Retinal pigment epithelial cell (primary cell): ENCODE measurements around the gene COMT.

ENCODE experiments used
- DNase-seq: peaks from one replicate; pipeline ENCODE4 v3.0.0-alpha.2; 2010; ENCODE audit warnings: low read depth
- H3K4me3 ChIP-seq: 2 replicates; pipeline ENCODE4 v1.5.1; 2011; ENCODE audit warnings: mild to moderate bottlenecking, low read length, control low read depth, moderate library complexity
- TF ChIP-seq, protein P1 (sequence below): conservative IDR thresholded peaks from 2 replicates; pipeline ENCODE4 v1.5.1; 2011; ENCODE audit warnings: low read depth, low read length, control low read depth, inconsistent platforms

COMT gene

GRCh38 chr22:19962246-19962908 lies 20.8 kb downstream of the COMT start:
- TF ChIP-seq, protein P1, sequence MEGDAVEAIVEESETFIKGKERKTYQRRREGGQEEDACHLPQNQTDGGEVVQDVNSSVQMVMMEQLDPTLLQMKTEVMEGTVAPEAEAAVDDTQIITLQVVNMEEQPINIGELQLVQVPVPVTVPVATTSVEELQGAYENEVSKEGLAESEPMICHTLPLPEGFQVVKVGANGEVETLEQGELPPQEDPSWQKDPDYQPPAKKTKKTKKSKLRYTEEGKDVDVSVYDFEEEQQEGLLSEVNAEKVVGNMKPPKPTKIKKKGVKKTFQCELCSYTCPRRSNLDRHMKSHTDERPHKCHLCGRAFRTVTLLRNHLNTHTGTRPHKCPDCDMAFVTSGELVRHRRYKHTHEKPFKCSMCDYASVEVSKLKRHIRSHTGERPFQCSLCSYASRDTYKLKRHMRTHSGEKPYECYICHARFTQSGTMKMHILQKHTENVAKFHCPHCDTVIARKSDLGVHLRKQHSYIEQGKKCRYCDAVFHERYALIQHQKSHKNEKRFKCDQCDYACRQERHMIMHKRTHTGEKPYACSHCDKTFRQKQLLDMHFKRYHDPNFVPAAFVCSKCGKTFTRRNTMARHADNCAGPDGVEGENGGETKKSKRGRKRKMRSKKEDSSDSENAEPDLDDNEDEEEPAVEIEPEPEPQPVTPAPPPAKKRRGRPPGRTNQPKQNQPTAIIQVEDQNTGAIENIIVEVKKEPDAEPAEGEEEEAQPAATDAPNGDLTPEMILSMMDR, result peak; percentile 76
- no peak overlapping the region for H3K4me3 ChIP-seq
- no peak for DNase-seq

GRCh38 chr22:19962909-19963806 lies 21.6 kb downstream of the COMT start:
- no peak overlapping the region for H3K4me3 ChIP-seq
- TF ChIP-seq, protein P1, result no peak
- DNase-seq, result no peak

DNA sequence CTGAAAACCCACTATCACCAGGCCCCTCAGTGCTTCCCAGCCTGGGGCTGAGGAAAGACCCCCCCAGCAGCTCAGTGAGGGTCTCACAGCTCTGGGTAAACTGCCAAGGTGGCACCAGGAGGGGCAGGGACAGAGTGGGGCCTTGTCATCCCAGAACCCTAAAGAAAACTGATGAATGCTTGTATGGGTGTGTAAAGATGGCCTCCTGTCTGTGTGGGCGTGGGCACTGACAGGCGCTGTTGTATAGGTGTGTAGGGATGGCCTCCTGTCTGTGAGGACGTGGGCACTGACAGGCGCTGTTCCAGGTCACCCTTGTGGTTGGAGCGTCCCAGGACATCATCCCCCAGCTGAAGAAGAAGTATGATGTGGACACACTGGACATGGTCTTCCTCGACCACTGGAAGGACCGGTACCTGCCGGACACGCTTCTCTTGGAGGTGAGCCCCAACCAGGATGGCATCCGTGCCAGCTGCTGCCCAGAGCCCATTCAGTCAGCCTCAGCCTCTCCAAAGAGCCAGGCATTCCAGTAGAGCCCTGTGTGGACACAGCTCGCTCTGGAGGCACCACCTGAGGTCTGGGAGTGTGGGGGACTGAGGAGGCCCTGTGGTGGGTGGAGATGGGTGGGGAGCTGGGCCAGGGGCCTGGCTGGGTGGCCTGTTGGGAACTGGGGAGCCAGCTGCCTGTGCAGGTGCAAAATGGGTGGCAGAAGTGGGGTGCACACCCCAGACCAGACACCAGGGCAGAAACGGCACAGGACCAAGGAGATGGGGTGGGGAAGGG lies 22.5 kb downstream of the COMT start:
- no peak overlapping the region for H3K4me3 ChIP-seq
- no peak for DNase-seq

GRCh38 chr22:19964701-19965386 lies 23.3 kb downstream of the COMT start:
- H3K4me3 ChIP-seq, result no peak overlapping the region
- DNase-seq, result no peak
- TF ChIP-seq, protein P1, result no peak

More for the DNA sequence above, 22.5 kb downstream of the COMT start:
- TF ChIP-seq, protein P1, result no peak

GRCh38 chr22:19965771-19966709 lies 24.5 kb downstream of the COMT start:
- H3K4me3 ChIP-seq, result no peak overlapping the region
- TF ChIP-seq, protein P1, result peak; percentile 65
- DNase-seq, result no peak
